A673 (cell line): ENCODE data around the gene NAA35. TPM values are rescaled to one million over a fixed set of nuclear protein-coding genes. Genes with fewer than 3 reads are reported as not detected.

Experiments
- BruUV-seq: library from RNA; stranded (reverse); fragments of 400-500 nt; replicated peaks from 2 replicates; lab custom pipeline; 2021; lab: Mats Ljungman, UMichigan
- CTCF ChIA-PET: fragments of 300-600 bp; sonication (Branson Sonifier 250); formaldehyde crosslinking; loops from one replicate; lab custom pipeline; 2022; ENCODE audit warnings: antibody characterized with exemption; lab: Charles Lee
- POLR2A ChIA-PET: fragments of 300-600 bp; sonication (Branson Sonifier 250); formaldehyde crosslinking; loops from one replicate; lab custom pipeline; 2022; ENCODE audit warnings: antibody characterized with exemption; ENCODE audit not compliant: low non-redundant PET; lab: Charles Lee
- DNase-seq: peaks from one replicate; pipeline ENCODE4 v3.0.0-alpha.2; 2015; ENCODE audit warnings: low spot score
- H3K27ac ChIP-seq: fragments of 200-600 bp; sonication (generic); 2 replicates; pipeline ENCODE4 v1.5.1; 2016; ENCODE audit warnings: mixed run types, low read depth, mild to moderate bottlenecking, mixed read lengths, antibody characterized with exemption, low read length; ENCODE audit not compliant: poor library complexity, severe bottlenecking
- H3K27me3 ChIP-seq: fragments of 200-600 bp; sonication (generic); replicated peaks from 2 replicates; pipeline ENCODE4 v1.6.1; 2017; ENCODE audit warnings: mixed run types, low read depth, mild to moderate bottlenecking, mixed read lengths, antibody characterized with exemption, low read length; ENCODE audit not compliant: insufficient read depth, poor library complexity
- H3K36me3 ChIP-seq: fragments of 200-600 bp; sonication (generic); 2 replicates; pipeline ENCODE4 v1.6.1; 2016; ENCODE audit warnings: mixed run types, mild to moderate bottlenecking, mixed read lengths, antibody characterized with exemption, low read length; ENCODE audit not compliant: insufficient read depth, poor library complexity, severe bottlenecking
- H3K4me1 ChIP-seq: fragments of 200-600 bp; sonication (generic); 2 replicates; pipeline ENCODE4 v1.6.1; 2017; ENCODE audit warnings: mixed run types, mild to moderate bottlenecking, mixed read lengths, antibody characterized with exemption, low read length; ENCODE audit not compliant: insufficient read depth, poor library complexity, severe bottlenecking
- H3K4me3 ChIP-seq: fragments of 200-600 bp; sonication (generic); 2 replicates; pipeline ENCODE4 v1.5.1; 2016; ENCODE audit warnings: low read depth, mixed run types, mild to moderate bottlenecking, mixed read lengths, low read length; ENCODE audit not compliant: poor library complexity, severe bottlenecking
- H3K9me3 ChIP-seq: fragments of 200-600 bp; sonication (generic); 2 replicates; pipeline ENCODE4 v1.6.1; 2016; ENCODE audit warnings: mixed run types, low read depth, mild to moderate bottlenecking, mixed read lengths, antibody characterized with exemption, low read length; ENCODE audit not compliant: poor library complexity, severe bottlenecking
- EZH2 ChIP-seq: fragments of 200-600 bp; sonication (generic); IDR thresholded peaks from 2 replicates; pipeline ENCODE4 v1.6.1; 2017; ENCODE audit warnings: borderline replicate concordance, low read depth, mild to moderate bottlenecking, mixed read lengths, antibody characterized with exemption, low read length; ENCODE audit not compliant: poor library complexity, severe bottlenecking
- intact Hi-C: fragments of 100-400 bp; cut with micrococcal nuclease; formaldehyde crosslinking; loops from one replicate; pipeline ENCODE4 v1.10.0; 2022; ENCODE audit not compliant: unreplicated experiment
- total RNA-seq: library from RNA; stranded (reverse); gene quantifications from 2 replicates; pipeline ENCODE4 v1.2.3, GENCODE V29; 2021
- TF ChIP-seq, protein P1 (sequence below): fragments of 300-800, 200-600 bp; sonication (generic); conservative IDR thresholded peaks from 2 replicates; pipeline ENCODE4 v1.5.1; 2017; ENCODE audit warnings: low read depth, mild to moderate bottlenecking, antibody characterized with exemption, low read length, moderate library complexity, mixed read lengths

NAA35 gene
- total RNA-seq, 1 experiment from 2014 or later, result 28.4 TPM

DNA sequence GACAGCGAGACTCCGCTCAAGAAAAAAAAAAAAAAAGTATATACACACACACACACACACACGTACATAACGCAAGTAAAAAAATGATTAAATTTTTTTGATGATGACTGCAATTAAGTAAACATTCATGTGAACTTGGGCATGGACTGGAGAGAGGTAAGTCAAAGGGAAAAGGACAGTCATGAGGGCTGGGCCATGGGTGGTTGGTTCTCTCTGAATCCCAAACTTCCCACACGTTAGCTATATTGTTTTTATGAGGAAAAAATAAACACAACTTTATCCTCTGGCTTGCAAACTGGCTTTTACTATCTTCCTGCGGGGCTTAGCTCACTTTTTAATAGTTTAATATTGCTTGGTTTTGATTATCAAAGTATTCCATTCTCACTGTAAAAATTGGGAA, 104.7 kb downstream of the NAA35 start:
- intact Hi-C loops, result no loop called here
- Histone ChIP-seq H3K27me3 (no peaks in the 10 kb centered on the region), H3K36me3 (no peaks in the 10 kb centered on the region), H3K4me1 (no peaks in the 10 kb centered on the region), H3K27ac (no peak overlapping the region), H3K9me3 (no peaks in the 10 kb centered on the region), H3K4me3 (no peak overlapping the region)
- BruUV-seq, result no TSS peak
- TF ChIP-seq EZH2, result no peak
- TF ChIP-seq, protein P1, sequence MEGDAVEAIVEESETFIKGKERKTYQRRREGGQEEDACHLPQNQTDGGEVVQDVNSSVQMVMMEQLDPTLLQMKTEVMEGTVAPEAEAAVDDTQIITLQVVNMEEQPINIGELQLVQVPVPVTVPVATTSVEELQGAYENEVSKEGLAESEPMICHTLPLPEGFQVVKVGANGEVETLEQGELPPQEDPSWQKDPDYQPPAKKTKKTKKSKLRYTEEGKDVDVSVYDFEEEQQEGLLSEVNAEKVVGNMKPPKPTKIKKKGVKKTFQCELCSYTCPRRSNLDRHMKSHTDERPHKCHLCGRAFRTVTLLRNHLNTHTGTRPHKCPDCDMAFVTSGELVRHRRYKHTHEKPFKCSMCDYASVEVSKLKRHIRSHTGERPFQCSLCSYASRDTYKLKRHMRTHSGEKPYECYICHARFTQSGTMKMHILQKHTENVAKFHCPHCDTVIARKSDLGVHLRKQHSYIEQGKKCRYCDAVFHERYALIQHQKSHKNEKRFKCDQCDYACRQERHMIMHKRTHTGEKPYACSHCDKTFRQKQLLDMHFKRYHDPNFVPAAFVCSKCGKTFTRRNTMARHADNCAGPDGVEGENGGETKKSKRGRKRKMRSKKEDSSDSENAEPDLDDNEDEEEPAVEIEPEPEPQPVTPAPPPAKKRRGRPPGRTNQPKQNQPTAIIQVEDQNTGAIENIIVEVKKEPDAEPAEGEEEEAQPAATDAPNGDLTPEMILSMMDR, result no peak
- ChIA-PET CTCF (interaction anchor here (0.5 kb wide), 1 partner anchor 82 kb away, joined by 19 read pairs; no protein-coding TSS in a partner anchor), POLR2A (no interaction called here)
- no peak for DNase-seq

DNA sequence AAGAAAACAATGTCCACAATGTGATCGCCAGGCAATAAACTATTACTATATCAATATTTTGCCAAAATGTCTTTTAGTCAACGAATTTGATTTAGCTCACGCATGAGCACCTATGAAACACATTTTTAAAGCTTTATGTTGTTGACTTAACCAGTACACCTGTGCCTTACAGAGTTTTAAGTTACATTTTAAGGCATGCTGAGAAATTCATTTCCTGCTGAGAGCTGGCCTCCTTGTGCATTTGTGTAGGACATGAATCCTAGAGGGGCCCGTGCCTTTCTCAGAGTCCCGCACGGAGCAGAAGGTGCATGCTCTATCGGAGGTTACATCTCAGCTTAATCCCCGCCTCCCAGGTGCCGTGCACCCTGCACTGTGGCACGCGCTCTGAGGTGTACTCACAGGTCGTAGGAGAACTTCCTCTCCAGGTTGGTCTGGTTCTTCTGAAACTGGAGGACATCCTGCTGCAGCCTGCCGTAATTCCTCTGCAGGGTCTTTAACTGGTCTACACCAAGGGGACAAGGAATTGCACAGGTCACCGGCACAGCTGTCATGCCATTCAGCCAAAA, 105.2 kb downstream of the NAA35 start:
- no peak for DNase-seq
- no TSS peak for BruUV-seq
- no peaks in the 10 kb centered on the region for H3K36me3 ChIP-seq
- no peak overlapping the region for H3K27ac ChIP-seq
- H3K9me3 ChIP-seq, result no peaks in the 10 kb centered on the region
- TF ChIP-seq, protein P1, result no peak
- no peak for TF ChIP-seq EZH2
- no peaks in the 10 kb centered on the region for H3K27me3 ChIP-seq
- H3K4me3 ChIP-seq, result no peak overlapping the region
- intact Hi-C loops, result no loop called here
- ChIA-PET POLR2A (no interaction called here), CTCF (interaction anchor here (0.5 kb wide), 1 partner anchor 83 kb away, joined by 19 read pairs; no protein-coding TSS in a partner anchor)
- H3K4me1 ChIP-seq, result no peaks in the 10 kb centered on the region

GRCh38 chr9:86046930-86047341, 106.0 kb downstream of the NAA35 start:
- Histone ChIP-seq H3K4me3 (no peak overlapping the region), H3K4me1 (no peaks in the 10 kb centered on the region), H3K36me3 (no peaks in the 10 kb centered on the region), H3K27me3 (no peaks in the 10 kb centered on the region), H3K9me3 (no peaks in the 10 kb centered on the region), H3K27ac (no peak overlapping the region)
- DNase-seq, result no peak
- intact Hi-C loops, result no loop called here
- BruUV-seq, result no TSS peak
- CTCF ChIA-PET, result no interaction called here
- TF ChIP-seq, protein P1, result no peak
- TF ChIP-seq EZH2, result no peak
- POLR2A ChIA-PET, result no interaction called here
